AG04449 (cell line): ENCODE data around the gene STAMBPL1.

ENCODE experiments used
- CTCF ChIA-PET: fragments of 350-600 bp; formaldehyde crosslinking; extraction: SDS; loops from one replicate; lab custom pipeline; 2021; ENCODE audit warnings: antibody characterized with exemption; lab: Yijun Ruan, JAX
- POLR2A ChIA-PET: fragments of 400-600, 350-600 bp; formaldehyde crosslinking; extraction: SDS; loops from one replicate; lab custom pipeline; 2020; ENCODE audit warnings: antibody characterized with exemption, inconsistent platforms; lab: Yijun Ruan, JAX
- DNase-seq: peaks from one replicate; pipeline ENCODE4 v3.0.0-alpha.2; 2010; ENCODE audit warnings: low read depth, low spot score
- H3K4me3 ChIP-seq: 2 replicates; pipeline ENCODE4 v1.5.1; 2011; ENCODE audit warnings: low read depth, mild to moderate bottlenecking, control low read depth, low read length
- CTCF ChIP-seq: IDR thresholded peaks from one replicate; pipeline ENCODE4 v1.5.1; 2011; ENCODE audit warnings: mild to moderate bottlenecking, moderate library complexity, low read length, control low read depth, inconsistent platforms; ENCODE audit not compliant: insufficient read depth; ENCODE audit errors: missing control alignments

Gene STAMBPL1

GRCh38 chr10:88962336-88962735 is 82.3 kb downstream of the STAMBPL1 start:
- CTCF ChIA-PET = interaction anchor here (1.3 kb wide), 1 partner anchor 25 kb away, joined by 5 read pairs; no protein-coding TSS in a partner anchor
- POLR2A ChIA-PET = no interaction called here
- TF ChIP-seq CTCF = no peak
- no peak overlapping the region for H3K4me3 ChIP-seq
- no peak for DNase-seq

GRCh38 chr10:88963318-88963717 is 83.3 kb downstream of the STAMBPL1 start:
- POLR2A ChIA-PET = no interaction called here
- no peak overlapping the region for H3K4me3 ChIP-seq
- CTCF ChIA-PET = interaction anchor here (0.7 to 1.5 kb wide), 7 partner anchors 9 to 29 kb away, joined by 3 to 6 read pairs (median 3); partner anchors contain the start of gene ACTA2
- no peak for DNase-seq
- TF ChIP-seq CTCF = no peak

- no peak for TF ChIP-seq CTCF
- no peak overlapping the region for H3K4me3 ChIP-seq
- DNase-seq = no peak
- CTCF ChIA-PET = interaction anchor here (0.9 to 1.3 kb wide), 5 partner anchors 10 to 28 kb away, joined by 3 to 7 read pairs (median 4); partner anchors contain the start of gene FAS
- POLR2A ChIA-PET = no interaction called here
Observed at GRCh38 chr10:88964360-88964759, 84.3 kb downstream of the STAMBPL1 start.

GRCh38 chr10:88964869-88965415 is 84.9 kb downstream of the STAMBPL1 start:
- CTCF ChIA-PET = interaction anchor here (0.9 to 1.3 kb wide), 4 partner anchors 10 to 29 kb away, joined by 3 to 7 read pairs (median 5); partner anchors contain the start of gene FAS
- POLR2A ChIA-PET = no interaction called here
- no peak for DNase-seq
- TF ChIP-seq CTCF = no peak
- no peak overlapping the region for H3K4me3 ChIP-seq

GRCh38 chr10:88966797-88967196 is 86.8 kb downstream of the STAMBPL1 start:
- TF ChIP-seq CTCF = no peak
- POLR2A ChIA-PET = interaction anchor here (0.7 kb wide), 1 partner anchor 13 kb away, joined by 3 read pairs; no protein-coding TSS in a partner anchor
- no peak for DNase-seq
- CTCF ChIA-PET = interaction anchor here (0.7 to 1.5 kb wide), 4 partner anchors 10 to 63 kb away, joined by 3 to 4 read pairs (median 4); no protein-coding TSS in a partner anchor
- H3K4me3 ChIP-seq = no peak overlapping the region

- ChIA-PET CTCF (interaction anchor here (0.8 to 1.8 kb wide), 8 partner anchors 9 to 133 kb away, joined by 3 to 5 read pairs (median 4); no protein-coding TSS in a partner anchor), POLR2A (interaction anchor here (1.2 kb wide), 1 partner anchor 36 kb away, joined by 4 read pairs; no protein-coding TSS in a partner anchor)
- no peak for TF ChIP-seq CTCF
- DNase-seq = no peak
- no peak overlapping the region for H3K4me3 ChIP-seq
Observed at GRCh38 chr10:88968391-88968790, 88.3 kb downstream of the STAMBPL1 start.
